Activated naive CD8-positive, alpha-beta T cell treated with anti-CD3 and anti-CD28 coated beads, Interleukin-2, amount 50 U/mL, for 24 hours (primary cell): ENCODE data around the gene DDX46.
A peak's percentile ranks its signal among the peaks of the same experiment; 100 is the strongest.
"Not testable (repeated sequence)": the region's sequence is repeated elsewhere in the genome, so short reads cannot be mapped to it uniquely, and the experiment has no call there.

Experiments
- ATAC-seq: fragments of 150-1000 bp; cut with Tn5 transposase; one replicate; pipeline ENCODE4 v1.10.0; 2021
- DNase-seq: peaks from one replicate; pipeline ENCODE4 v3.0.0; 2021
- H3K27ac Mint-ChIP-seq: one replicate; pipeline ENCODE4 v1.8.0; 2021; ENCODE audit warnings: mild to moderate bottlenecking, mixed read lengths
- H3K27me3 Mint-ChIP-seq: one replicate; pipeline ENCODE4 v1.8.0; 2021; ENCODE audit warnings: mixed read lengths
- H3K36me3 Mint-ChIP-seq: one replicate; pipeline ENCODE4 v1.8.0; 2021; ENCODE audit warnings: low read depth, mixed read lengths
- H3K4me1 Mint-ChIP-seq: one replicate; pipeline ENCODE4 v1.8.0; 2021; ENCODE audit warnings: mixed read lengths
- H3K4me3 Mint-ChIP-seq: one replicate; pipeline ENCODE4 v1.8.0; 2021; ENCODE audit warnings: mild to moderate bottlenecking, moderate library complexity, mixed read lengths
- H3K9me3 Mint-ChIP-seq: one replicate; pipeline ENCODE4 v1.8.0; 2021; ENCODE audit warnings: mixed read lengths

DDX46 gene

GRCh38 chr5:134767528-134768291 lies 9.1 kb downstream of the DDX46 start:
- H3K36me3 Mint-ChIP-seq = peaks cover 48% of the 10 kb centered on the region
- not testable (repeated sequence) for H3K4me3 Mint-ChIP-seq, ATAC-seq, H3K27me3 Mint-ChIP-seq, H3K9me3 Mint-ChIP-seq, H3K4me1 Mint-ChIP-seq, DNase-seq, H3K27ac Mint-ChIP-seq

DNA sequence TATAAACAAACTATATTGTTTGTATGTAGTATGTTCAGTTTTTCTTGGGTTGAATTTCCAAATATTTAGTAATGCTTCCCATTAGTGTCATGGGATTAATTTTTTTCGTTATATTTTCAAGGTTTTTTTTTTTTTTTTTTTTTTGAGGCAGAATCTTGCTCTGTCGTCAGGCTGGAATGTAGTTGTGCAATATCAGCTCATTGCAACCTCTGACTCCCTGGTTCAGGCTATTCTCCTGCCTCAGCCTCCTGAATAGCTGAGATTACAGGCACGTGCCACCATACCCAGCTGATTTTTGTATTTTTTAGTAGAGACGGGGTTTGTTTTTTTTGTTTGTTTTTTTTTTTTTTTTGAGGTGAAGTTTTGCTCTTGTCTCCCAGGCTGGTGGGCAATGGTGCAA lies 10.6 kb downstream of the DDX46 start:
- Mint-ChIP-seq H3K36me3 (peaks cover 44% of the 10 kb centered on the region), H3K27me3 (no peaks in the 10 kb centered on the region), H3K27ac (no peak overlapping the region), H3K4me3 (no peak overlapping the region), H3K4me1 (no peaks in the 10 kb centered on the region), H3K9me3 (no peaks in the 10 kb centered on the region)
- no peak for ATAC-seq
- DNase-seq = no peak

- Mint-ChIP-seq H3K36me3 (peaks cover 45% of the 10 kb centered on the region), H3K4me1 (no peaks in the 10 kb centered on the region)
These were observed 14.0 kb downstream of the DDX46 start for GRCh38 chr5:134772461-134773125.

GRCh38 chr5:134777366-134777765 lies 18.8 kb downstream of the DDX46 start:
- ATAC-seq = no peak
- no peak for DNase-seq
- peaks cover 32% of the 10 kb centered on the region for H3K36me3 Mint-ChIP-seq
- H3K4me1 Mint-ChIP-seq = no peaks in the 10 kb centered on the region
- no peaks in the 10 kb centered on the region for H3K27me3 Mint-ChIP-seq
- peak overlapping the region; percentile 11 for H3K27ac Mint-ChIP-seq
- H3K4me3 Mint-ChIP-seq = no peak overlapping the region
- no peaks in the 10 kb centered on the region for H3K9me3 Mint-ChIP-seq

More at GRCh38 chr5:134772461-134773125, 14.0 kb downstream of the DDX46 start:
- Mint-ChIP-seq H3K27ac (no peak overlapping the region), H3K4me3 (no peak overlapping the region), H3K9me3 (no peaks in the 10 kb centered on the region), H3K27me3 (no peaks in the 10 kb centered on the region)
- no peak for ATAC-seq
- DNase-seq = no peak

DNA sequence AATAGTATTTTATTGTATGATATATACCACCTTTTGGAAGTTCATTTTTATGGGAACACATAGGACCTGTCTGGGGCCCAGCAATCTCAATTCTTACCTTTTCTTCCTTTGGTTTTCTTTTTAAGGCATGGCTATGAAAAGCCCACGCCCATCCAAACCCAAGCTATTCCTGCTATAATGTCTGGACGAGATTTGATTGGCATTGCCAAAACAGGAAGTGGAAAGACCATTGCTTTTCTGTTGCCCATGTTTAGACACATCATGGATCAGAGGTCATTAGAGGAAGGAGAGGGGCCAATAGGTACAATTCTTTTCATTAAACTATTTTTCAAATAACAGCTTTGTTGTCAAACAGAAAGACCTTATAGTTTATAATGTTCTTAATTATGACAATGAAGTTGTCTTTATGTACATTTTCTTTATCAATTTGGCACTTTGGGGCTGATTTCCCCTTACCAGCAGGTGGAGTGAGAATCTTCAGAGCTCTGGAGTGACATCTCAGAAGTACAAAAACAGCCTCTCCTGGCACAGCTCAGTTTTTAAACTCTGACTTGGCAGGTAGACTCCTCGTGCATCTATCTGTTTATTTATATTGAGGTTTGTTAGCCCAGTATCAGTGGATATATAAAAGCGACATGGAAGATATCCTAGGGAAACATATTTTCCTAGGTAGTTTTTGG lies 25.8 kb downstream of the DDX46 start:
- H3K27me3 Mint-ChIP-seq = no peaks in the 10 kb centered on the region

DNA sequence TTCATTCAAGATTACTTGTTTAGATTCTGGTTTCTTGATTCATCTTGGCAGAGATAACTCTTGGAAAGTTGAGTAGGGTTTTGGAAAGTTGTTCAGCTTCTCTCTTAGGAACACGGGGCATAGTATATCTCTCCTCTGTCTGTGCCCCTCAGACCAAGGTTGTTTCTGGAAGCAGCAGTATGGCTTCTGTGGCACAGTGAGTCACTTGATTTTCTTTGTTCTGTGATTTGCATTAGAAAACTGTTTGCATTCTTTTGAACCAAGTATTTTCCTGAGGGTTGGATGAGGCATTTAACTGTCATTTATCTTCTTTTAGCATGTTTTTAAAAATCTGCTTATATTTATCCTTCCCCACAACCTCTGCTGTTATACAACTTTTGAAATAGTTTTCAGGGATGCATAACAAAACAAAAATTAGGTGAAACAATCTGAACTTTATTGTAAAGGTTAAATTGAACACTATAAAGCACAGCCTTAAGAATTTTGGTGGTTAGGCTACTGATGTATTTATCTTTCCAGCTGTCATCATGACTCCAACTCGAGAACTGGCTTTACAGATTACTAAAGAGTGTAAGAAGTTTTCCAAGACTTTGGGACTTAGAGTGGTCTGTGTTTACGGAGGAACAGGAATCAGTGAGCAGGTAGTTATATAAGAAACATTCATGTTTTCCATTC lies 26.5 kb downstream of the DDX46 start:
- Mint-ChIP-seq H3K27ac (no peak overlapping the region), H3K4me3 (no peak overlapping the region), H3K36me3 (peaks cover 43% of the 10 kb centered on the region), H3K9me3 (no peaks in the 10 kb centered on the region), H3K4me1 (no peaks in the 10 kb centered on the region), H3K27me3 (no peaks in the 10 kb centered on the region)
- DNase-seq = no peak
- no peak for ATAC-seq

More for the DNA sequence above, 25.8 kb downstream of the DDX46 start:
- peaks cover 37% of the 10 kb centered on the region for H3K36me3 Mint-ChIP-seq
- no peaks in the 10 kb centered on the region for H3K9me3 Mint-ChIP-seq
- H3K27ac Mint-ChIP-seq = no peak overlapping the region
- no peak for ATAC-seq
- H3K4me3 Mint-ChIP-seq = no peak overlapping the region
- no peaks in the 10 kb centered on the region for H3K4me1 Mint-ChIP-seq
- no peak for DNase-seq

DNA sequence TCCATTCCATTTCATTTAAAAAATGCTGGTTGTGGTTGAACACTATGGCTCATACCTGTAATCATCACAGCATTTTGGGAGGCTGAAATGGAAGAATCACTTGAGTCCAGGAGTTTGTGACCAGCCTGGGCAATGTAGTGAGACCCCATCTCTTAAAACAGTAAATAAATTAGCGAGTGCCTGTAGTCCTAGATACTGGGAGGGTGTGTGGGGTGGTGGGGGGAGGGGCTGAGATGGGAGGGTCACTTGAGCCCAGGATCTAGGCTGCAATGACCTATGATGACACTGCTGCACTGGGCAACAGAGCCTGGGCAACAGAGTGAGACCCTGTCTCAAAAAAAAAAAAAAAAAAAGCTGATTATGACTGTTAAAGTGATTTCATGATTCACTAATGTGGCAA lies 29.1 kb downstream of the DDX46 start:
- Mint-ChIP-seq H3K4me3 (no peak overlapping the region), H3K27me3 (no peaks in the 10 kb centered on the region), H3K36me3 (peaks cover 57% of the 10 kb centered on the region), H3K4me1 (no peaks in the 10 kb centered on the region), H3K27ac (no peak overlapping the region), H3K9me3 (no peaks in the 10 kb centered on the region)
- no peak for ATAC-seq
- DNase-seq = no peak

DNA sequence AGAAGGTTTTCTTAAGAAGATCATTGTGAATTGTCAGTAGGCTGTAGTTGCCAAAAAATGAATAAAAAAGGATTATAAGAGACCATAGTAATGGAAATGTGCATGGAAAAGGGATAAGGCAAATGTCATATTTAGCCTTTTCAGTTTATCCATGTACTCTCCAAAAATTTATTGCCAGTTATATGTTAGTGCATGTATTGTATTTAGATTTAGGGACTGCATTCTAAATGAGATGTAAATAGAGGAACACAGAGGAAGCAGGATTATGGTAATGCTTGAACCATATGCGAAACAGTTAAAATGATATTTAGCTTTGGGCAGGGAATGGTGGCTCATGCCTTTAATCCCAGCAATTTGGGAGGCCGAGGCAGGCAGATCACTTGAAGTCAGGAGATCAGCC lies 33.0 kb downstream of the DDX46 start:
- H3K27ac Mint-ChIP-seq = no peak overlapping the region
- no peak for ATAC-seq
- H3K36me3 Mint-ChIP-seq = peaks cover 64% of the 10 kb centered on the region
- no peak overlapping the region for H3K4me3 Mint-ChIP-seq
- no peaks in the 10 kb centered on the region for H3K9me3 Mint-ChIP-seq
- DNase-seq = no peak
- H3K4me1 Mint-ChIP-seq = no peaks in the 10 kb centered on the region
- no peaks in the 10 kb centered on the region for H3K27me3 Mint-ChIP-seq

DNA sequence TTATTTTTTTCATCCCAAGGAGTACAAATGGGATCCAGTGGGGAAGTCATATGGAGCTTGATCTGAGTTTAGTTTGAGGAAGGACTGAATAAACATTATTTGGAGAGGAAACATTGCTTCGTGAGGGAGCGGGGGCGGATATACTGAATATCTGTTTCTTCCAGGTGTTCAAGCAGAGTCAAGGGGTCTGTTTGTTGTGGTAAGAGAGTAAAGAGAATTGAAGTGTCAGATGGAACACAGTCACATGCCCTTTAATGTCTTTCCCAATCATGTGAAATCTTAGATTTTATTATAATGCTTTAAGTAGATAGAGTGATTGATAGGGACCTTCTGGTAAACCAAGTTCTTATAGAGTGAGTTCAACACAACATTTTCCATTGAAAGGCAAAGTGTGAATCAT lies 33.7 kb downstream of the DDX46 start:
- no peak overlapping the region for H3K4me3 Mint-ChIP-seq
- no peaks in the 10 kb centered on the region for H3K27me3 Mint-ChIP-seq
- no peak overlapping the region for H3K27ac Mint-ChIP-seq
- no peak for ATAC-seq
- no peaks in the 10 kb centered on the region for H3K9me3 Mint-ChIP-seq
- DNase-seq = no peak
- H3K4me1 Mint-ChIP-seq = no peaks in the 10 kb centered on the region
- peaks cover 60% of the 10 kb centered on the region for H3K36me3 Mint-ChIP-seq

GRCh38 chr5:134793111-134793510 lies 34.5 kb downstream of the DDX46 start:
- no peak overlapping the region for H3K27ac Mint-ChIP-seq
- no peak overlapping the region for H3K4me3 Mint-ChIP-seq
- peaks cover 60% of the 10 kb centered on the region for H3K36me3 Mint-ChIP-seq
- H3K4me1 Mint-ChIP-seq = no peaks in the 10 kb centered on the region
- DNase-seq (no peak), ATAC-seq (no peak)
- no peaks in the 10 kb centered on the region for H3K9me3 Mint-ChIP-seq
- no peaks in the 10 kb centered on the region for H3K27me3 Mint-ChIP-seq

GRCh38 chr5:134794082-134794481 lies 35.5 kb downstream of the DDX46 start:
- H3K4me1 Mint-ChIP-seq = no peaks in the 10 kb centered on the region
- H3K27ac Mint-ChIP-seq = no peak overlapping the region
- ATAC-seq (no peak), DNase-seq (no peak)
- no peaks in the 10 kb centered on the region for H3K27me3 Mint-ChIP-seq
- H3K9me3 Mint-ChIP-seq = no peaks in the 10 kb centered on the region
- no peak overlapping the region for H3K4me3 Mint-ChIP-seq
- peaks cover 70% of the 10 kb centered on the region for H3K36me3 Mint-ChIP-seq

- H3K27me3 Mint-ChIP-seq = no peaks in the 10 kb centered on the region
- peaks cover 65% of the 10 kb centered on the region for H3K36me3 Mint-ChIP-seq
- ATAC-seq (no peak), DNase-seq (no peak)
- H3K27ac Mint-ChIP-seq = no peak overlapping the region
- H3K9me3 Mint-ChIP-seq = no peaks in the 10 kb centered on the region
- no peaks in the 10 kb centered on the region for H3K4me1 Mint-ChIP-seq
- H3K4me3 Mint-ChIP-seq = no peak overlapping the region
These were observed 36.2 kb downstream of the DDX46 start for GRCh38 chr5:134794819-134795218.

DNA sequence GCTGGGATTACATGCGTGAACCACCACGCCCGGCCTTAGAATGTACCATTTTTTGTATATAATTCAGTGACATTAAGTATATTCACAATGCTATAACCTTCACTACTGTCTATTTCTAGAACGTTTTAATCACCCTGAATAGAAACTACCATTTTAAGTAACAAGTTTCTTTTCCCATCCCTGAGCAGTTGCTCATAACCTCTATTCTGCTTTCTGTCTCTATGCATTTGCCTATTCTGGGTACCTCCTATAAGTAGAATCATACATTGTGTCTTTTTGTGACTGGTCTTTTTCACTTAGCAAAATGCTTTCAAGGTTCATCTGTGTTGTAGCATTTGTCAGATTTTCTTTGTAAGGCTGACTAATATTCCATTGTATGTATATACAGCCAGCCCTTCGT lies 39.9 kb downstream of the DDX46 start:
- no peak for ATAC-seq

DNA sequence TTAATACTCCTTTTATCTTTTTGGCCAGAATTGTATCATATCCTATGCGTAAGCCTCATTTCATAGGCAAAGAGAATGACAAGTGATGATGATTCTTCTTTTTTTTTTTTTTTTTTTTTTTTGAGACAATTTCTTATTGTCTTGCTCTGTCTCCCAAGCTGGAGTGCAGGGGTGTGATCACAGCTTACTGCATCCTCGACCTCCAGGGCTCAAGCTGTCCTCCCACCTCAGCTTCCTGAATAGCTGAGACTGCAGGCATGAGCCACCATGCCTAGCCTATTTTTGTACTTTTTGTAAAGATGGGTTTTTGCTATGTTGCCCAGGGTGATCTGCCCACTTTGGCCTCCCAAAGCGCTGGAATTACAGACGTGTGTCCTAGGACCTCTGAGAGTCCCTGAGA lies 45.2 kb downstream of the DDX46 start:
- H3K4me3 Mint-ChIP-seq = no peak overlapping the region
- DNase-seq (no peak), ATAC-seq (no peak)
- no peaks in the 10 kb centered on the region for H3K4me1 Mint-ChIP-seq
- H3K9me3 Mint-ChIP-seq = no peaks in the 10 kb centered on the region
- no peaks in the 10 kb centered on the region for H3K27me3 Mint-ChIP-seq
- H3K36me3 Mint-ChIP-seq = peaks cover 38% of the 10 kb centered on the region
- no peak overlapping the region for H3K27ac Mint-ChIP-seq

More for the DNA sequence above, 39.9 kb downstream of the DDX46 start:
- no peak for DNase-seq
- Mint-ChIP-seq H3K9me3 (no peaks in the 10 kb centered on the region), H3K4me3 (no peak overlapping the region), H3K36me3 (peaks cover 60% of the 10 kb centered on the region), H3K4me1 (no peaks in the 10 kb centered on the region), H3K27ac (no peak overlapping the region), H3K27me3 (no peaks in the 10 kb centered on the region)
